CD4-positive, alpha-beta T cell treated with Interleukin-4 for 1 hour (primary cell): ENCODE results near the gene HOXA5.

Source experiments
- DNase-seq, 2 donors: peaks; one replicate each; pipeline ENCODE4 v3.0.0-alpha.2; 2020 to 2022

HOXA5 gene

DNA sequence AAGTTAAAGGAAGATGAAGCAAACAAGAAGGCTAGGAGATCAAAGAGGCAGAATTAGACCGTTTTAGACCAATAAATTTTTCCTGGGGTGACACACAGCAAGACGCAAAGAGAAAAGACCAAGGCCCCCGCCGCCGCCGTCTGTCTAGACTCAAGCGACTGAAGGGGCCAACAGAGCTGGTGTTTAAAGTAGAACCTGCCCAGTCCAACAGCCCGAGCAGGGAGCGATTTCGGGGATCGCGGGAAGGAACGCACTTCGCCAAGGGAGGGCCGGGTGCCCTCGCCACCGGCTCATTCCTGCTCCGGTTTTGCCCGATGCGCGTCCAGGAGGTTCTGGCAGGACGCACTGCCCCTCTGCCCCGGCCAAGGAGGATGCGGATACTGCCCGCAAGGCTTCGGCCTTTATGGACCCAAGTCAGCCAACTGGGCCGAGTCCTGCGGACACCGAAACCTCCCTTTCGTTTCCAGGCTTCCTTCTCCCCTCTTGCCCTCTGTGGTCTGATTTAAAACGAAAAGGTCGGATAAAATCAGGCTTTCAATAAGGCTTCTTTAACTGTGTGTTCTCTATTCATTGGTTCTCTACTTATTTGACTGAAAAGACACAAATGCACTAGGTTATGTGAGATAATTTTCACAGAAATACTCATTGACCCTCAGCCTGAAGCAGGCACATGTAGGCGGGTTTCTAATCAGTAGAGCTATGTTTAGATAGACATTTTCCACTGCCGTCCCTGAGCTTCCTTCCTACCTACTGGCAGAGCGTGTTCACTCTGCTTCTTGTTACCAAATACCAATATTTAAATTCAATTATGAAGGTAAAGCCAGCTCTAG, 15.2 kb upstream of the HOXA5 start:
- peak in 1 of 2 donors; percentile 8 for DNase-seq

- DNase-seq, result no peak
Observed at GRCh38 chr7:27157702-27158431, 14.4 kb upstream of the HOXA5 start.

- DNase-seq, result no peak
Observed at GRCh38 chr7:27156916-27157701, 13.6 kb upstream of the HOXA5 start.

GRCh38 chr7:27156508-27156898, 13.0 kb upstream of the HOXA5 start, which contains the start of gene HOXA7:
TSS of gene HOXA7 (minus strand) at chr7:27156675. CDS start at chr7:27156545, 130 bp downstream.
- DNase-seq, result no peak

DNA sequence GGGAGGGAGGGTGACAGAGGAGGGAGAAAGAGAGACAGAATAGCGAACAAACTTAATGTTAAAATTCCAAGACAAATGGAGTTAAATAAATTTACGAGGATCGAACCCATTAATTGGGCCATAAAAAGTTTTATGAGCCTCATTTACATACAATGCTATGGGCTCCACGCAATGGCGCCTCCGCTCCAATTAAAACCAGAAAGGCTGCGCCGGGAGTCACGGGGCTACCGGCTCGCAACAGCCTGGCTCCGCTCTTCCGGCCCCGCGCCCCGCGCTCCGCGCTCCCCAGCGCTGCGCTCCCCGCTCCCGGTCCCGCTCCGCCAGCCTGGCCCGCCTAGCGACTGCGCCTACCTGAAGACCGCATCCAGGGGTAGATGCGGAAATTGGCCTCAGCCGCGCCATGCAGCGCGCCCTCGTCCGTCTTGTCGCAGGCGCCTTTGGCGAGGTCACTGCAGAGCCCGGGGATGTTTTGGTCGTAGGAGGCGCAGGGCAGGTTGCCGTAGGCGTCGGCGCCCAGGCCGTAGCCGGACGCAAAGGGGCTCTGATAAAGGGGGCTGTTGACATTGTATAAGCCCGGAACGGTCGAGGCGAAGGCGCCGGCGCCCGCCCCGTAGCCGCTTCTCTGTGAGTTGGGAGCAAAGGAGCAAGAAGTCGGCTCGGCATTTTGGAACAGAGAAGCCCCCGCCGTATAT, 12.5 kb upstream of the HOXA5 start:
- DNase-seq, result no peak

GRCh38 chr7:27154901-27155815, 11.7 kb upstream of the HOXA5 start:
- no peak for DNase-seq

- DNase-seq, result no peak
Observed at GRCh38 chr7:27154369-27154768, 10.9 kb upstream of the HOXA5 start.

DNA sequence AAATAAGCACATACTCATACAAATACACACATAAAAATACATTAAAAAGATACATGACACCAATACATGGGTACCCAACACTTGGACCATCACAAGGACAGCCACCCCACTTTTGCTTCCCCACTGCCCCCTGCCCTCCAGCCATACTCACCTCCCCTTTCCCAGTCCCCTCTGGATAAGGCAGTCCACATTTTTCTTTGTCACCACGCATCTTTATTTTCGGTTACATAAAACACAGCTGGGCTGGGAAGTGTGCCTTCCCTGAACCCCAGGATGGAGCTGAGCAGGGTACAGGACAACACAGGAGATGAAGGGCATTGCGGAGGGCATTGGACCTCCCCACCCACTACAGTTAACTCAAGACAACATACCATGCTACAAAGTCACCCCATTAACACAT, 10.0 kb upstream of the HOXA5 start:
- no peak for DNase-seq

DNA sequence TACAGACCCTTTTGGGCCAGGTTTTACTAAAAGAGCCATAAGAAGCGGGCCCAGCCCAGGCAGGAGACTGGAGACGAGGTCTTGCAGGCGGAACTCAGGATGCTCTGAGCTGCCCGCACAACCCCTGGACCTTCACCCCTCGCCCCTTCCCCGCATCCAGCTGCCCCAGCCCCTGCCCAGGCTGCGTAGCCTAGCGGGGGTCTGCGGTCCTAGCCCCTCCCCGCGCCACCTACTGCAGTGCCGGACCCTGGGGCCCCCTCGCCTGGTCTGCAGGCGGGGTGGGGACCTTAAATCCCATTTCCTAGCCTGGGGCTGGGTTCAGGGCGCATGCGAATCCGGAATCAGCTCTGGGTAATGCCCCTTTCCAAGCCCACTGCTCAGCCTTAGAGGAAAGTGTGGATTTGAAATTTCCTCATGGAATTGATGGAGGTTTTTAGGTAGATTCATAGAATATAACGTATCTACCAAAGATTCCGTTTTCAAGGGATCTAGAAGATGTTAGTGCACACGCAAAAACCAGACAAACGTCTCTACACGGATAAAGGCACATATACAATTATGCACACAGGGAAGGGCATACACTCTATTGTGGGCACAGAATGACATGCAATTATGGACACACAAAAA, 9.4 kb upstream of the HOXA5 start:
- no peak for DNase-seq

GRCh38 chr7:27151931-27152815, 8.7 kb upstream of the HOXA5 start, which contains the start of gene HOXA3:
TSS of gene HOXA3 (minus strand) at chr7:27152583. CDS start at chr7:27110640, 41,943 bp downstream.
- DNase-seq, result no peak

- no peak for DNase-seq
Observed at GRCh38 chr7:27151341-27151930, 8.0 kb upstream of the HOXA5 start.

DNA sequence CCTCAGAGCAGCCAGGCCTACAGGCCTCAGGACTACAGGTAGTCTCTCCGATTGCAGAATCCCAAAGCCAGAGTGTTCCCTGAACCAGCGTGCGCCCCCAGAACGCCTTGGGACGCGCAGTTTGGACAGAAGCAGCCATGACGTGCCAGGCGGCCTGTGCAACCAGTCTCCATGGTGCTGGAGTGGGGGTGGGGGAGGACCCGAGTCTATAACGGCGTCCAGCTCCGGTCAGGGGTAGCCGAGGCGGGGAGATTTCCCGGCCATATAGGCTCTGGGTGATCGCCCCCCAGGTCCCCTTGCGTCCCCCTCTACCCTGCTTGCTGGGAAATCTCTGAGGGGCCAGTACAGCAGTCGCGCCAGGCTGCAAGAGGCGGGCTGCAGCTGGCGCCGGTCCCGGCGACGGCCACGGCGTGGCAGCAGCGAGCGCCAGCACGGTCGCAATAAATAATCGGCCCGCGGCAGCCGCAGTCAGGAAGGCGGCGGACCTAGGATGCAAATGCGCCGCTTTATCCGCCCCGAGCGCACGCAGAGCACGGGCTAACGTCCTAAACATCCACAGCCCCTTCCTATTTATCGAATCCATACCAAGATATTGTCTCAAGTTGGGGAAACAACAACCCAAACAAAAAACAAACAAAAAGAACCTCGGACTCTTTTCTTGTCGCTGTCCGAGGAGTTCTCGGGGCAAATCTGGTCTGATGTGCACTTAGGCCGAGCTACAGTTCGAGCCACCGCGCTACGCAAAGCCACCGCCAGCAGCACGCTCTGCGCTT, 7.3 kb upstream of the HOXA5 start:
- DNase-seq, result peak; percentile 62 to 68

DNA sequence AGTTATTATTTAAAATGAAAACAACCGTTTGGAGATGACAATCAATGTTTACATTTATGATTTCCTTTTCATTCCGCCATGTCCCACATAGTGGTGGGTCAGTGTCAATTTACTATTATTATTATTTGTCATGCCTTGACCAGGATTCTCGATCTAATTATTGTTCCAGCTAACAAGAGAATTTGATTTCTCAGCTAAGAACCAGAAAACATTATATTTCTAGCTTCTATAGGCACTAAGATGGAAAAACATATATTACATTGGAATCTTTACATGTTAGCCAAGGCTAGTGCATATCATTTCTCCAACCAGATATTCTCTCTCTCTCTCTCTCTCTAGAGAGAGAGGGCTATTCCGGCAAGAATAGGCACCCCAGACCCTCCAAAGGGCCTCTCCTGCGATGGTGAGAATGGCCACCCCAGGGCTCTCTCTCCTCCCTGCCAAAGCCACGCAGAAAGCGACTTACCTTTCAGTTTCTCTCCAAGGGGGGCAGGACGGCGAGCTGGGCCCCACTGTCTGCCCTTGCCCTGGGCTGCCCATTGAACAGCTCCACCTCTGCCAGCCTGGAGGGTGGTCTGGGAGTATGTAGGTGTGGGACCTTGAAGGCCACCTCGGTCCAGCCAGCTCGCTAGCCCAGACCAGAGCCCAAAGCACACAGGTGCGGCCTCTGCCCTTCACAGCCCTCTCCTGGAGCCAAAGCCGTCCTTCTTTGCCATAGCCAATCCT, 6.5 kb upstream of the HOXA5 start:
- no peak for DNase-seq

DNA sequence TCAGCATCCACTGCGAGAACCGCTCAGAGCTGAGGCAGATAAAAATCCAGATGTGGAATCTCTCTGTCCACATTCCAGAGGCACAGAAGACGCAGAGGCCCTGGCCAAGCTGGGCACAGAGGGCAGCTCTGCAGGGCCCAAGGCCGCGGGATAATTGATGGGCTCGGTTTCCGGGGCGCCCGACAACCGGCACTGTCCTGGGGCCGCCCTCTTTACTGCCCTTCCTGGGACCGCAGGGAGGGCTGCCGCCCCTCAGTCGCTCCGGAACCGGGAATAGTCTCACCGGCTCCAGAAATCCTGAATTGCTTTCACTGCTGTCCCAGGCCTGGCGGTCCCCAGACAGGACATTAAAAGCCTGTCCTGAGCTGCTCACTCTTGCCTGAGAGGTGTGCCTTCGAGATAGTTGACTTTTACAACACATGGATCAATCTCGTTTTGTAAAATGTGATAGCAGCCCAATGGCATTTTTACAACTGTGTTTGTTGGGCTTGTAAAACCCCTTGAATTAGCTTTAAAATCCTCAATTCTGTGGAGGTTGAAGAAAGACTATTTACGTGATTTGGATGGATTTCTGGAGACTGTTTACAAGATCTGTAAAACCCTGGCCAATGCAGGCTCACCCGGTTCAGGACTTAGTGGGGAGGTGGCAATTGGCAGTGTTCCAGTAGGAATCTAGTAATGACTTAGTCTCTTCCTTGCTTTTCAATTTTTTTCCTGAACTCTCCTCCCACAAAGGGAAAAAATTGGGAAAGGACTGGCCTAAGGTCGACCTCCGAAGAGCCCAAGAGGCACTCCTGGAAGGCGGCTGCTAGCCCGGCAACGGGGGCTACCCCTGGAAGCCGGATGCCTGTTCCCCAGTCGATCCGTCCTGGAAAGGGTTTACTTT, 5.5 kb upstream of the HOXA5 start:
- no peak for DNase-seq

DNA sequence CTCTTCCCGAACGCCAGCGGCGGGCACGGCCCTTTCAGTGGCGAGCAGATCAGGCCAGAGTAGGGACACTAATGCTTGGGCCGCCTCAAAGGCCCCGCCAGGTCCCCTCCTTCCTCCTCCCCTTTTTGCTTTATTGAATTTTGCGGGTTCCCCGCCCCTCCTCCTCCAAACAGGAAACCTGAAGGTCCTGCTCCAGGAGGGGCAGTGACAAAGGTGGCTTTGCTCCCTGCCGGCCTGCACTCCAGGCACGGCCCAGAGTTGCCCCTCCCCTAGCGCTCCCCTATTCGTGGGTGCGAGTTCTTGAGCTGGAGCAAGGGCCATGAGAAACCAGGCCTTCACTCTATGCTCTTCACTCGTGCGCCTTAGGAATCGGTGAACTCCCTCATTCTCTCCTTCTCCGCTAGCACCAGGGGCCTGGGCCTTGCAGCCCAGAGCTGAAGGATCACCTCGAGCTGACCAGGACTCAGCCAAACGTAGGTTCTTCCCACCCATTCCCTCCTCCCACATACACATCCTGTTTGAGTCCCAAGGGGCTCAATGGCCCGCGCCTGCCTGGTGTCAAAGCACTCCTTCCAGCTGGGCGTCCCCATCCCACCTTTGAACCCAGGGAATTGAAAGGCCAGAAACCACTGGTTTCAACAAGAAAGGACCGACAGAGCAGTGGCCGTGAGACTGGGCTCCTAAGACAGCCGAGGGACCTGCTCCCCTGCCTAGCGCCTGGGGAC, 4.7 kb upstream of the HOXA5 start:
- DNase-seq, result no peak
